Smooth muscle cell (in vitro differentiated cells): Measurements from ENCODE around the gene KIAA0232. TPM values are rescaled to one million over a fixed set of nuclear protein-coding genes. Genes with fewer than 3 reads are reported as not detected.

Source experiments
- DNase-seq: peaks from one replicate; lab custom pipeline; 2025; ENCODE audit not compliant: unreplicated experiment; lab: John Stamatoyannopoulos, UW
- H2AFZ ChIP-seq: fragments of 200-600 bp; sonication (generic); 2 replicates; pipeline ENCODE4 v1.6.0; 2016; ENCODE audit warnings: antibody characterized with exemption, low read depth, mild to moderate bottlenecking
- H3F3A ChIP-seq: fragments of 200-600 bp; sonication (generic); 2 replicates; pipeline ENCODE4 v1.6.0; 2017; ENCODE audit warnings: antibody characterized with exemption, low read depth
- H3K27ac ChIP-seq: fragments of 200-600 bp; sonication (generic); 2 replicates; pipeline ENCODE4 v1.5.1; 2016; ENCODE audit warnings: low read depth, mild to moderate bottlenecking
- H3K27me3 ChIP-seq: fragments of 200-600 bp; sonication (generic); 2 replicates; pipeline ENCODE4 v1.6.1; 2016; ENCODE audit warnings: low read depth, mild to moderate bottlenecking
- H3K36me3 ChIP-seq: fragments of 200-600 bp; sonication (generic); 2 replicates; pipeline ENCODE4 v1.5.1; 2016; ENCODE audit warnings: low read depth
- H3K4me1 ChIP-seq: fragments of 200-600 bp; sonication (generic); 2 replicates; pipeline ENCODE4 v1.5.1; 2016; ENCODE audit warnings: low read depth
- H3K4me2 ChIP-seq: fragments of 200-600 bp; sonication (generic); 2 replicates; pipeline ENCODE4 v1.6.0; 2016; ENCODE audit warnings: mild to moderate bottlenecking
- H3K4me3 ChIP-seq: fragments of 200-600 bp; sonication (generic); 2 replicates; pipeline ENCODE4 v1.5.1; 2016; ENCODE audit warnings: mild to moderate bottlenecking
- H3K79me2 ChIP-seq: fragments of 200-600 bp; sonication (generic); 2 replicates; pipeline ENCODE4 v1.6.0; 2016; ENCODE audit warnings: low read depth, mild to moderate bottlenecking
- H3K9ac ChIP-seq: fragments of 200-600 bp; sonication (generic); 2 replicates; pipeline ENCODE4 v1.6.0; 2016; ENCODE audit warnings: low read depth
- H3K9me3 ChIP-seq: fragments of 200-600 bp; sonication (generic); replicated peaks from 2 replicates; pipeline ENCODE4 v1.5.1; 2016; ENCODE audit warnings: low read depth
- H4K20me1 ChIP-seq: fragments of 200-600 bp; sonication (generic); 2 replicates; pipeline ENCODE4 v1.6.0; 2016; ENCODE audit warnings: low read depth
- WGBS: methylation state at CpG from one replicate; pipeline ENCODE4 v1.1.7; 2016; ENCODE audit warnings: low lambda C conversion rate; 5-methylcytosine and 5-hydroxymethylcytosine counted together
- polyA plus RNA-seq: library from polyadenylated mRNA; unstranded; fragments of >200 nt; fragmentation: Nextera tagmentation; extraction: Ambion mirVana; gene quantifications from 2 replicates; pipeline ENCODE4 v1.2.1, GENCODE V29; 2016
- total RNA-seq: library from RNA; depleted of rRNA; stranded (reverse); fragments of >200 nt; gene quantifications from 2 replicates; pipeline ENCODE4 v1.2.3, GENCODE V29; 2014
- TF ChIP-seq, protein P1 (sequence below): fragments of 200-600 bp; sonication (generic); IDR thresholded peaks from 2 replicates; pipeline ENCODE4 v1.5.1; 2017; ENCODE audit warnings: borderline replicate concordance, mild to moderate bottlenecking, antibody characterized with exemption; ENCODE audit not compliant: insufficient read depth, poor library complexity, severe bottlenecking

Gene KIAA0232
- total and polyA plus RNA-seq, 2 experiments from 2014 or later: 8.4 to 16.6 TPM

DNA sequence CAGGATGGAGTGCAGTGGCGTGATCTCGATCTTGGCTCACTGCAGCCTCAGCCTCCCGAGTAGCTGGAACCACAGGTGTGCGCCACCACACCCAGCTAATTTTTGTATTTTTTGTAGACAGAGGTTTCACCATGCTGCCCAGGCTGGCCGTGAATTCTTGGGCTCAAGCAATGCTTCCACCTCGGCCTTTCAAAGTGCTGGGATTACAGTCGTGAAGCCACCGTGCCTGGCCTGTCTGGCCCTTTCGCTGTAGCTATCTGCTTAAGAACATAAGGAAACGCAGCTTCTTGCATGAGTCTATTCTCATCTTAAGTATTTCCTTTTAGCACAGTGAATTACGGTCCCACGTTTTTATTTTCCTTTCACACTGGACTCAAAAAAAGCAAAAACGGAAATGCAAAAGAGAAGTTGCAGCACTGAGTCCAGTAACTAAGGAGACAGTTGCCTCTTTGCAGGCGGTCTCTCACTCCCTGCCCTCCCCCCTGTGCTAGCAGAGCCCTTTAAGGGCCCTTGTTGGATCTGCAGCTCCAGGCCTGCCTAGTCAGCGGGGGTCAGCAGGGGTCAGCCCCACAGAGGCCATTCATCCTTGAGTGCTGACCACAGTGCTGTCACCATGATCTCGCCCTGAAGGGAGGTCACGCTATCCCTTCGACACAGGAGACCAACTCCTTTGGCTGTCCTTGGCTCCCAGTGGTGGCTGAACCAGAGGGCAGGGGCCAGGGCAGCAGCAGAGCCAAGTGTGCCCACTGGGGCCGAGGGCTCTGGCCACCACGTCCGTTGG is 105.3 kb downstream of the KIAA0232 start:
- Histone ChIP-seq H3F3A (peaks cover 7% of the 10 kb centered on the region), H4K20me1 (no peaks in the 10 kb centered on the region), H3K4me3 (no peak overlapping the region), H3K79me2 (no peaks in the 10 kb centered on the region), H3K27ac (no peak overlapping the region), H3K9me3 (no peaks in the 10 kb centered on the region), H3K4me2 (no peak overlapping the region), H3K27me3 (no peaks in the 10 kb centered on the region), H3K4me1 (peaks cover 14% of the 10 kb centered on the region), H3K36me3 (no peaks in the 10 kb centered on the region), H3K9ac (no peak overlapping the region), H2AFZ (no peak overlapping the region)
- TF ChIP-seq, protein P1, sequence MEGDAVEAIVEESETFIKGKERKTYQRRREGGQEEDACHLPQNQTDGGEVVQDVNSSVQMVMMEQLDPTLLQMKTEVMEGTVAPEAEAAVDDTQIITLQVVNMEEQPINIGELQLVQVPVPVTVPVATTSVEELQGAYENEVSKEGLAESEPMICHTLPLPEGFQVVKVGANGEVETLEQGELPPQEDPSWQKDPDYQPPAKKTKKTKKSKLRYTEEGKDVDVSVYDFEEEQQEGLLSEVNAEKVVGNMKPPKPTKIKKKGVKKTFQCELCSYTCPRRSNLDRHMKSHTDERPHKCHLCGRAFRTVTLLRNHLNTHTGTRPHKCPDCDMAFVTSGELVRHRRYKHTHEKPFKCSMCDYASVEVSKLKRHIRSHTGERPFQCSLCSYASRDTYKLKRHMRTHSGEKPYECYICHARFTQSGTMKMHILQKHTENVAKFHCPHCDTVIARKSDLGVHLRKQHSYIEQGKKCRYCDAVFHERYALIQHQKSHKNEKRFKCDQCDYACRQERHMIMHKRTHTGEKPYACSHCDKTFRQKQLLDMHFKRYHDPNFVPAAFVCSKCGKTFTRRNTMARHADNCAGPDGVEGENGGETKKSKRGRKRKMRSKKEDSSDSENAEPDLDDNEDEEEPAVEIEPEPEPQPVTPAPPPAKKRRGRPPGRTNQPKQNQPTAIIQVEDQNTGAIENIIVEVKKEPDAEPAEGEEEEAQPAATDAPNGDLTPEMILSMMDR: no peak
- DNase-seq: no peak
- WGBS: 92% methylated on average over 21 of the region's 21 CpGs

DNA sequence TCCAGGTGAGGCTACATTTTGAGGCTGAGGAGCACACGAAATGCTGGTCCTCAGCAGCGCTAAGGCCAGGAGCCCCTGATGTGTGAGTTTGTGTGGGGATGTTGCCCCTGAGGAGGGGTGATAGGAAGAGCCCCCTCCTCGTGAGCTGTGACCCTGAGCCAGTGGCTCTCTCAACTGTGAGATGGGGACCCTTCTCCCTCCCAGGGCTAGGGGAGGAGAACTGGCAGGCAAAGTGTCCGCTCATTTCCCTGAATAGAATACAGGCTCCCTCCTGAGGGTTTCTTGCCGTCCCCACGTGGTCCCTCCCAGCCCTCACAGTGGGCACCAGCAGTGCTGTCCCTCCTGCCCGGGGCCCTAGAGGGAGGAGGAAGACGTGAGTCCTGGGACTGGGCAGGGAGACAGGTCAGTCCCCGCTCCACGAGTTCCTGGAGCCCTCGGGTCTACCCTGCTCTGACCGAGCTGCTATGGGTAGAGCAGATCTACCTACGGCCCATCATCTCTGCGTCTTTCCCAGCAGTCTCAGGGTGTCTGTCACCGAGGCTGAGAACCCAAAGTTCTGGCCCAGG is 106.1 kb downstream of the KIAA0232 start:
- 88% methylated on average over 15 of the region's 15 CpGs for WGBS
- DNase-seq: no peak
- H3K36me3 ChIP-seq: no peaks in the 10 kb centered on the region

DNA sequence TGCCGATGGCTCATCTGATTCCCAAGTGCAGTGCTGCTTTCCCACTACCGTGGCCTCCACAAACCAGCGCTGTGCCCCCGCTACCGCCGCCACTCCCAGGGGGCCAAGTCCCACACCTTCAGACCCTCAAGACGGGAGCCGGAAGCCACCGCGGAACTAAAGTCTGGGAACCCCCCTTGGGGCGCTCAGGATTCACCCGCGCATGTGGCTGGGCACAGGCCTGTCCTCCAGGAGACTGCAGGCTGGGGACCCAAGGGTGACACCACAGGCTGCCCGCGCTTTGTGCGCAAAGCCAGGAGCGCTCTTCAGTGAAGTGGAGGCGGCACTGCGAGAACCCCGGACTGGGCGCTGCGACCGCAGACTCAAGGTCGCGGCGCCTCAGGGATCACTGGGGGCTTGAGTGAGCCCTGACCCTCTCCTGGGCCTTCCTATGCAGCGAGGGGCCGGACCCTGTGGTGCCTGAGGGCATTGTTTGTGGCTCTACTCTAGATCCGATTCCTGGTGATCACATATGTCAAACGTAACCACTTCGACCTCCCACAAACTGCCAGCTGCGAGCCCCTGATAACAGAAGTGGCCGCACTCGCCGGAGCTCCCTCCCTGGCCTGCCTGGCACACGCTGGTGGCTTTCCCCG is 106.7 kb downstream of the KIAA0232 start:
- Histone ChIP-seq H3K9me3 (no peaks in the 10 kb centered on the region), H3K4me3 (no peak overlapping the region), H3K36me3 (no peaks in the 10 kb centered on the region), H4K20me1 (no peaks in the 10 kb centered on the region), H3K79me2 (no peaks in the 10 kb centered on the region), H3K27ac (no peak overlapping the region), H3K27me3 (no peaks in the 10 kb centered on the region), H3K4me2 (no peak overlapping the region), H2AFZ (no peak overlapping the region), H3K4me1 (peaks cover 8% of the 10 kb centered on the region), H3F3A (no peaks in the 10 kb centered on the region), H3K9ac (no peak overlapping the region)
- 95% methylated on average over 37 of the region's 37 CpGs for WGBS
- TF ChIP-seq, protein P1: no peak
- no peak for DNase-seq

More for the DNA sequence above, 106.1 kb downstream of the KIAA0232 start:
- Histone ChIP-seq H3K9me3 (no peaks in the 10 kb centered on the region), H3K4me3 (no peak overlapping the region), H3K4me1 (peaks cover 14% of the 10 kb centered on the region), H3K27me3 (no peaks in the 10 kb centered on the region), H3F3A (no peaks in the 10 kb centered on the region), H3K4me2 (no peak overlapping the region), H3K27ac (no peak overlapping the region), H3K9ac (no peak overlapping the region), H2AFZ (no peak overlapping the region), H4K20me1 (no peaks in the 10 kb centered on the region), H3K79me2 (no peaks in the 10 kb centered on the region)
- TF ChIP-seq, protein P1: no peak
